NCI-H524 treated with DMSO at 0.1 percent for 48 hours (cell line): Measurements from ENCODE around the gene SOCS1.
A peak's percentile ranks its signal among the peaks of the same experiment; 100 is the strongest.

Source experiments
- DNase-seq: peaks from one replicate; lab custom pipeline; 2025; lab: John Stamatoyannopoulos, UW

SOCS1 gene

DNA sequence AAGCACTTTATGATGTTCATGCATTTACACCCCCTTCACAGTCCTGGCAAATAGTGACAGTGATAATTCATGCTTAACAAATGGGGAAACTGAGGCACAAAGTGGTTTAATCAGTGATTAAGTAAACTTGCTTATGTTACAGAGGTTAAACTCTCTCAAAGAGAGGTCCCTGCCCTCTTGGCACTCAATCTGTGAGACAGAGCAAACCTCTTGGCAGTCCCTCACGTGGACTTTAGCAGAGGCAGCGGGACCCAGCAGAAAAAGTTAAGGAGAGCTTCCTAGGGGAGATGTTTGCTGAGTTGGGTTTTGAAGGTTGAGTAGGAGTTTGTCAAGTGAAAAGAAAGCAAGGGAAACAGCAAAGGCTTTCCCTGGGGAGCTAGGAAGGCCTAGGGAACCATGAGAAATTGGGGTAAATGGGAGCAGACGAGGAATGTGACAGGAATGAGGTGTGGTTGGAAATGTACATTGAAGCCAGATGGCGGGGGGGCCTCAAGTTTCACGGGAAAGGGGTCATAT lies 10.7 kb downstream of the SOCS1 start:
- DNase-seq = no peak

DNA sequence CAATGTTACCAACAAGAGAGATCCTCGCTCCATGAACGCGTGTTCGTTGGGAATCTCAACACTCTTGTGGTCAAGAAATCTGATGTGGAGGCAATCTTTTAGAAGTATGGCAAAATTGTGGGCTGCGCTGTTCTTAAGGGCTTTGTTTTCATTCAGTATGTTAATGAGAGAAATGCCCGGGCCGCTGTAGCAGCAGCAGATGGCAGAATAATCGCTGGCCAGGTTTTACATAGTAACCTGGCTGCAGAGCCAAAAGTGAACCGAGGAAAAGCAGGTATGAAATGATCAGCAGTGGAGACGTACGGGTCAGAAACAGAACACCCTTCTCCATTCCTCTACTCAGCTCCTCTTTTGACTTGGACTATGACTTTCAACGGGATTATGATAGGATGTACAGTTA lies 13.3 kb downstream of the SOCS1 start:
- DNase-seq = peak; percentile 57

GRCh38 chr16:11241480-11242204 lies 14.4 kb downstream of the SOCS1 start:
- no peak for DNase-seq

DNA sequence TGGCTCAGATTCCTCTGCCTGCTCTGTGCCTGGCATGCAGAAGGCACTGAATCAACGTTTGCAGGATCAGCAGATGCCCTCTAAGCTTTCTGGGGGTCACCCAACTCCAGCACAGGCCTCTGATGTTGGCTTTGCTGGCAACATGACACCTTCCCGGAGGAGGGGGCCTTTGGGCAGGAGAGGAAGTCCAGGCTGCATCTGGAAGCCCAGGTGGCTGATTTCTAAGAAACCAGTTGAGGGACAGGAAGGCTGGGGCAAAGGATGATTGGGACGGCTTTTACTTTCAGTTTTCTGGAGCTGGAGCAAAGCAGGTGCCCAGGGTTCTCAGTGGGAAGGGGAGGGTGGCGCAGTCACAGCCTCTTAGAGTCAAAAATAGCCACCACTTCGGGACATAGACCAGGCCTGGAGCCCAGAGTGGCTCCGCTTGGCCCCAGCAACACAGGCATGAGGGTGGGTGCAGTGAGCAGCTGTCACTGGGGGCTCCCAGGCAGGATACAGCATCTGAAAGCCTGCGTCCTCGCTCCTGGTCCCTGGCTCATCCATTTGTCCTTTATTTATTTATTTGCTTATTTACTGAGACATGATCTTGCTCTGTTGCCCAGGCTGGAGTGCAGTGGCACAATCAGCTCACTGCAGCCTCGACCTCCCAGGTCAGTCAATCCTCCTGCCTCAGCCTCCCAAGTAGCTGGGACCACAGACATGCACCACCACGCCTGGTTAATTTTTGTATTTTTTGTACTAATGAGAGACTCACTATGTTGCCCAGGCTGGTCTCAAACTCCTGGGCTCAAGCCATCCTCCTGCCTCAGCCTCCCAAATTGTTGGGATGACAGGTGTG lies 15.1 kb downstream of the SOCS1 start:
- DNase-seq = peak; percentile 73

GRCh38 chr16:11239644-11240632 lies 16.1 kb downstream of the SOCS1 start:
- no peak for DNase-seq

DNA sequence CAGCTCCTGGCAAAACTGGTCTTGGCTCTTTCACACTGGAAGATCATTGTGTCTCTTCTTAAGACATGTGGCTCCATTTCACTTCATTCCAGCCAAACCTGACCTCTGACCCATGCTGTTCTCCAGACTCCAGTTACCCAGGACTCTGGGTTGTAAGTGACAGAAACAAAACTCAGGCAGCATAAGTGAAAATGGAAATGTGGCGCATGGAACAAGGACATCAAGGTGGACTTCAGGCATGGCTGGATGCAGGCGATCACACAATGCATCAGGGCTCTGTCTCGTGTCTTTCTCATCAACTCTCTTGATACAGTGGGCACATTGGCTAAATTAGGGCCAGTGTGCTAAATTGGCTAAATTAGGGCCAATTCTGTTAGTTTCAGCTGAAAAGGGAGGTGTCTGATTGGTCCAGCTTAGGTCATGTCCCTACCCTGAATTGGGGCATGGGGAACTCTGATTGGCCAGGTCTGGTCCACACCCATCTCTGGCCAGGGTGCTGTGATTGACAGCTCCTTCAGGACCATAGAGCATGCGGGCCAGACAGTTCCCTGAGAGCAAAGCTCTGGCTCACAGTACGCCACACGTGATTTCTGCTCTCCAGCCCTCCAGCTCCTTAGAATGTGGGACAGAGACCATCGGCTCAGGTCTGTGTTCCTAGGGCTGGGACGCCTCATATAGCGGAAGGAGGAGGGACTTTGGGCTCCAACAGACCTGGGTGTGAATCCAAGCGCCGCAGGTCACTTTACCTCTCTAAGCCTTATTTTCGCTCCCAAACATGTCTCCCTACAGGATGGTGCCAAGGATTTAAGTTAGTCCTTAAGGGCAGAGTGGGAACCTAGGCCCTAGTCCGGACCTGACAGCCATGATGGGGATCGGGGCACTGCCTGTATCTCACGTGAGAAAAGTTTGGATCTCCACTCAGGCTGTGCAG lies 17.5 kb downstream of the SOCS1 start:
- DNase-seq = no peak

- no peak for DNase-seq
Measured at GRCh38 chr16:11236461-11237254, 19.3 kb downstream of the SOCS1 start.

GRCh38 chr16:11235703-11235991 lies 20.4 kb downstream of the SOCS1 start:
- no peak for DNase-seq

- no peak for DNase-seq
Measured at GRCh38 chr16:11234884-11235702, 20.9 kb downstream of the SOCS1 start.

GRCh38 chr16:11233727-11234376 lies 22.2 kb downstream of the SOCS1 start:
- DNase-seq = no peak

GRCh38 chr16:11232852-11233726 lies 22.9 kb downstream of the SOCS1 start:
- DNase-seq = no peak

DNA sequence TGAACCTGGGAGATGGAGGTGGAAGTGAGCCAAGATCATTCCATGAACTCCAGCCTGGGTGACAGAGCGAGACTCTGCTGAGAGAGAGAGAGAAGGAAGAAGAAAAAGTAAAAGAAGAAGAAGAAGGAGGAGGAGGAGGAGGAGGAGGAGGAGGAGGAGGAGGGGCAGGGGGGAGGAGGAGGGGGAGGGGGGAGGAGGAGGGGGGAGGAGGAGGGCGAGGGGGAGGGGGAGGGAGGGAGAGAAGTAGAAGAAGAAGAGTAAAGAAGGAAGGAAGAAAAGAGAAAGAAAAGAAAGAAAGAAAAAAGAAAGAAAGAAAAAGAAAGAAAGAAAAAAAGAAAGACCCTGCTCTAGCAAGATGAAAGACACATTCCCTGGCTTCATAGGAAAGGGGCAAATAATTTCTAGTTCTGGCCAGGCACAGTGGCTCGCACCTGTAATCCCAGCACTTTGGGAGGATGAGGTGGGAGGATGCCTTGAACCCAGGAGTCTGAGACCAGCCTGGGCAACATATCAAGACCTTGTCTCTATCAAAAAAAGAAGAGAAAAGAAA lies 23.6 kb downstream of the SOCS1 start:
- no peak for DNase-seq

DNA sequence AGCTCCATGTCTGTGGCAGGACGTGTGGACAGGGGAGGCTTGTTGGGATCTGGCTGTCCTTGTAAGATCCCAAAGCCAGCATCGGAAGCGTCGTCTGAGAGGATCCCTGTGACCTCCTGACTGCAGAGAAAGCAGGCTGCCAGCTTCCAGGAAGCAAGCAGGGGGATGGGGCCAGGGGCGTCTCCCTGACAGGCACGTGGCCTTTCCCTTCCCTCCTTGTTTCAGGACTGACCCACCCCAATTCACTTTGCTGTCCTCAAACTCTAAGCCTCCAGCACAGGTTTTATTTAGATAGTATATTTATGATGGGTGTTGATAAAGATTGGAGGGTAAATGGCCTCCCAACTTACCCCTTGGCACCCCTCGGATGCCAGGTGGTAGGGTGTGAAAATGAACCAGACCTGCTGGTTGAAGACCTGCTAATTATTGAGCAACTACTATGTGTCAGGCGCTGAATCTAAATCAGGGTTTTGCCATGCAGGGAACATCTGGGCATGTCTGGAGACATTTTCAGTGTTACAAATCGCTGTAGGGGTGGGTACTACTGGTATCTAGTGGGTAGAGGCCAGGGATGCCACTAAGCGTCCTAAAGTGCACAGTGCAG lies 24.5 kb downstream of the SOCS1 start:
- no peak for DNase-seq

GRCh38 chr16:11229906-11230305 lies 26.1 kb downstream of the SOCS1 start:
- DNase-seq = no peak

- DNase-seq = no peak
Measured at GRCh38 chr16:11229432-11229831, 26.6 kb downstream of the SOCS1 start.

DNA sequence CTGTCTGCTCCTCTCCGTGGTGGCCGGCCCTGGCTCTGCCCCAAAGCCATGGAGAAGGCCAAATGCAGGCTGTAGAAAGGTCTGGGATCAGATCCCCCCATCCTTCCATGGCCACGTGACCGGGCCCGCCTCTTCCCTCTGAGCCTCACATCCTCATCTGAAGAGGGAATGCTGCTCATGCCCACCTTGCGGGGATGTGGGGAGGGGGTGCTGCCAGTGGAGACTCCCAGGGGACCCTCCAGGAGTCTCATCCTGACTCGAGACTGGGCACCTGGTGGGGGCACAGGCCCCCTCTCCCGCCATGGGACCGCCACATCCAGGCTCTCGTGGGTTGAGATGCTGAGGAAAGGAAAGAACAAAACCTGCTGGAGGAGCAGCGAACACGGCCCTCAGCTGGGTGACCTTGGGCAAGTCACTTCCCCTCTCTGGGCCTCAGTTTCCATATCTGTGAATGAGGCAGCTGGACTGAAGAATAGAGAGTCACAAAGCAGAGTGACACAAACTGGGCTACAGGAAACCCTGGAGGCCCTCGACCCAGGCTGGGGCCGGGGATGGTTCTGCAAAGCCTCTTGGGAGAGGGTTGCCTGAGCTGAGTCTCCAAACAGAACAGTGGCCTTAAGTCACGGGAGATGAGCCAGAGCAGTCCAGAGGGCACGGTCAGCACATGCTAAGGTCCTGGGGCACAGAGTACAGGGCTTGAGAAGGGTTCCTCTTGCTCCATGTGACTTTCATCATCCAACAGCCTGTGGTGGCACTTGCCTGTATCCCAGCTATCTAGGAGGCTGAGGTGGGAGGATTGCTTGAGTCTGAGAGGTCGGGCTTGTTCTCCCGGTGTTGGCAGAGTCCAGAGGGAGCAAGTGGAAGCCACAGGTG lies 30.1 kb downstream of the SOCS1 start:
- DNase-seq = no peak
